IMR-90 (cell line): ENCODE measurements around the gene FLRT1.

ENCODE experiments used
- CEBPB ChIP-seq: IDR thresholded peaks from 2 replicates; pipeline ENCODE4 v1.6.1; 2012; ENCODE audit warnings: low read depth, low read length, improper control_type of control experiment
- FOS ChIP-seq: fragments of 150-350 bp; IDR thresholded peaks from 2 replicates; pipeline ENCODE4 v1.6.1; 2016; ENCODE audit warnings: low read depth, low read length
- MAZ ChIP-seq: IDR thresholded peaks from 2 replicates; pipeline ENCODE4 v1.6.1; 2012; ENCODE audit warnings: low read depth, mild to moderate bottlenecking, low read length, improper control_type of control experiment, moderate library complexity, borderline replicate concordance
- MXI1 ChIP-seq: IDR thresholded peaks from 2 replicates; pipeline ENCODE4 v1.6.1; 2012; ENCODE audit warnings: low read depth, mild to moderate bottlenecking, low read length, moderate library complexity, borderline replicate concordance
- NFE2L2 ChIP-seq: fragments of 150-350 bp; IDR thresholded peaks from 2 replicates; pipeline ENCODE4 v1.6.1; 2016; ENCODE audit warnings: low read depth, mild to moderate bottlenecking, low read length
- POLR2A ChIP-seq: IDR thresholded peaks from 2 replicates; pipeline ENCODE4 v1.6.1; 2012; ENCODE audit warnings: mild to moderate bottlenecking, low read depth, low read length
- RFX5 ChIP-seq: IDR thresholded peaks from 2 replicates; pipeline ENCODE4 v1.8.0; 2012; ENCODE audit warnings: low read depth, mild to moderate bottlenecking, low read length, moderate library complexity
- SMC3 ChIP-seq: fragments of 150-350 bp; IDR thresholded peaks from 2 replicates; pipeline ENCODE4 v1.6.1; 2016; ENCODE audit warnings: low read depth, mild to moderate bottlenecking, antibody characterized with exemption, low read length, moderate library complexity
- TF ChIP-seq, protein P1 (sequence below): conservative IDR thresholded peaks from 2 replicates; pipeline ENCODE4 v1.5.1; 2012; ENCODE audit warnings: mild to moderate bottlenecking, low read depth, low read length, improper control_type of control experiment
- TF ChIP-seq, protein P2 (sequence below): fragments of 150-350 bp; IDR thresholded peaks from 2 replicates; pipeline ENCODE4 v1.6.1; 2017; ENCODE audit warnings: mild to moderate bottlenecking, antibody characterized with exemption, low read length, low read depth

DNA sequence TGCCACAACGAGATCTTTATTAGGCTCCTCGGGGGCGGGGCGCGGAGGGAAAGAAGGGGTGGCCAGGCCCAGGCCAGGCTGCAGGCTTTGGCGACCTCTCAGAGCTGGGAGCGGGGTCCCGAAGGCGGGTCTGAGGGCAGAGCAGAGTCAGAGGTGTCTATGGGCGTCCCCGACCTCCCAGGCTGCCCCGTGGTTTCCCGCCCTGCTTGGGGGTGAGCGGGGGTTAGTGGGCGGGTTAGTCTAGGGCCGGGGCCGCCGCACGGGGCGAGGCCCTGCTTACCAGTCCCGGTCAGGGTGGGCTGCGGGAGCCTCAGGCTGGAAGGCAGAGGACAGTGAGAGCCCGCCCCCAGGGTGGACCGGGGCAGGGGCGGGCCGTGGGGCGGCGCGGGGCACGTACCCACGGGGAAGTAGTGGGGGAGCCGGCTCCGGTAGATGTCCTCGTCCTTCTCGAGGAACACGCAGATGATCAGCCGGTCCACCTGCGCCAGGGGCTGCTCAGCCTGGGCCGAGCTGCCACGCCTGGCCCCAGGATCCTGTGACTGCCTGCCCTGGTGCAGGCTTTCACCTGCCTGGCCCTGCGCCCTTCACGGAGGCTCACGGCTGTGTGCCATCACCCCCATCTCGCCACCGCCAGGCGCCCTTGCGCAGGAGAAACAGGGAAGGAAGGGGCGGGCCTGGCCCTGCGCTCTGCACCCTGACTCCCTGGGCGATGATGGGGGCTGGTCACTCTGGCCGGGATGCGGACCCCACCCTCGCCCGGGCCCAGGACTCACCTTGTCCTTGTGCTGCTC, 37.0 kb upstream of the FLRT1 start:
- TF ChIP-seq MXI1, result no peak
- TF ChIP-seq, protein P1, sequence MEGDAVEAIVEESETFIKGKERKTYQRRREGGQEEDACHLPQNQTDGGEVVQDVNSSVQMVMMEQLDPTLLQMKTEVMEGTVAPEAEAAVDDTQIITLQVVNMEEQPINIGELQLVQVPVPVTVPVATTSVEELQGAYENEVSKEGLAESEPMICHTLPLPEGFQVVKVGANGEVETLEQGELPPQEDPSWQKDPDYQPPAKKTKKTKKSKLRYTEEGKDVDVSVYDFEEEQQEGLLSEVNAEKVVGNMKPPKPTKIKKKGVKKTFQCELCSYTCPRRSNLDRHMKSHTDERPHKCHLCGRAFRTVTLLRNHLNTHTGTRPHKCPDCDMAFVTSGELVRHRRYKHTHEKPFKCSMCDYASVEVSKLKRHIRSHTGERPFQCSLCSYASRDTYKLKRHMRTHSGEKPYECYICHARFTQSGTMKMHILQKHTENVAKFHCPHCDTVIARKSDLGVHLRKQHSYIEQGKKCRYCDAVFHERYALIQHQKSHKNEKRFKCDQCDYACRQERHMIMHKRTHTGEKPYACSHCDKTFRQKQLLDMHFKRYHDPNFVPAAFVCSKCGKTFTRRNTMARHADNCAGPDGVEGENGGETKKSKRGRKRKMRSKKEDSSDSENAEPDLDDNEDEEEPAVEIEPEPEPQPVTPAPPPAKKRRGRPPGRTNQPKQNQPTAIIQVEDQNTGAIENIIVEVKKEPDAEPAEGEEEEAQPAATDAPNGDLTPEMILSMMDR, result no peak
- no peak for TF ChIP-seq SMC3
- TF ChIP-seq, protein P2, sequence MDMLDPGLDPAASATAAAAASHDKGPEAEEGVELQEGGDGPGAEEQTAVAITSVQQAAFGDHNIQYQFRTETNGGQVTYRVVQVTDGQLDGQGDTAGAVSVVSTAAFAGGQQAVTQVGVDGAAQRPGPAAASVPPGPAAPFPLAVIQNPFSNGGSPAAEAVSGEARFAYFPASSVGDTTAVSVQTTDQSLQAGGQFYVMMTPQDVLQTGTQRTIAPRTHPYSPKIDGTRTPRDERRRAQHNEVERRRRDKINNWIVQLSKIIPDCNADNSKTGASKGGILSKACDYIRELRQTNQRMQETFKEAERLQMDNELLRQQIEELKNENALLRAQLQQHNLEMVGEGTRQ, result no peak
- no peak for TF ChIP-seq POLR2A
- TF ChIP-seq CEBPB, result no peak
- no peak for TF ChIP-seq RFX5
- no peak for TF ChIP-seq FOS
- no peak for TF ChIP-seq NFE2L2
- no peak for TF ChIP-seq MAZ
